Glutamatergic neuron (in vitro differentiated cells): ENCODE data around the gene PCGF1. TPM values are rescaled to one million over a fixed set of nuclear protein-coding genes. Genes with fewer than 3 reads are reported as not detected.

ENCODE experiments used
- DNase-seq: peaks from one replicate; pipeline ENCODE4 v3.0.0; 2022
- H3K27ac Mint-ChIP-seq: one replicate; pipeline ENCODE4 v1.8.0; 2020; ENCODE audit warnings: mild to moderate bottlenecking, mixed read lengths, inconsistent platforms; ENCODE audit not compliant: unreplicated experiment
- H3K27me3 Mint-ChIP-seq: one replicate; pipeline ENCODE4 v1.8.0; 2020; ENCODE audit warnings: mild to moderate bottlenecking, moderate library complexity, mixed read lengths, inconsistent platforms; ENCODE audit not compliant: unreplicated experiment
- H3K36me3 Mint-ChIP-seq: one replicate; pipeline ENCODE4 v1.8.0; 2020; ENCODE audit warnings: mild to moderate bottlenecking, mixed read lengths, inconsistent platforms; ENCODE audit not compliant: unreplicated experiment
- H3K4me1 Mint-ChIP-seq: one replicate; pipeline ENCODE4 v1.8.0; 2020; ENCODE audit warnings: mild to moderate bottlenecking, low read depth, mixed read lengths, inconsistent platforms; ENCODE audit not compliant: unreplicated experiment
- H3K4me3 Mint-ChIP-seq: one replicate; pipeline ENCODE4 v1.8.0; 2020; ENCODE audit warnings: mild to moderate bottlenecking, mixed read lengths, inconsistent platforms; ENCODE audit not compliant: unreplicated experiment
- H3K9me3 Mint-ChIP-seq: one replicate; pipeline ENCODE4 v1.8.0; 2020; ENCODE audit warnings: mild to moderate bottlenecking, moderate library complexity, mixed read lengths, inconsistent platforms; ENCODE audit not compliant: unreplicated experiment
- CTCF ChIP-seq: fragments of 200-600 bp; sonication (generic); IDR thresholded peaks from one replicate; pipeline ENCODE4 v1.5.0; 2021; ENCODE audit not compliant: partially characterized antibody, unreplicated experiment
- total RNA-seq: library from RNA; stranded (reverse); fragmentation: NEBNext Ultra II Directional; extraction: Animal tissue kit (Norgen Biotek cat#: 25700); gene quantifications from one replicate; pipeline ENCODE4 v1.2.1, GENCODE V29; 2021; ENCODE audit not compliant: unreplicated experiment

Gene PCGF1
- total RNA-seq, 1 donor from 2014 or later: 32.3 TPM

GRCh38 chr2:74551530-74551929 lies 44.0 kb upstream of the PCGF1 start:
- Mint-ChIP-seq H3K4me3 (peak overlapping the region; percentile 99), H3K27ac (peak overlapping the region; percentile 23), H3K4me1 (peaks cover 42% of the 10 kb centered on the region), H3K27me3 (peaks cover 37% of the 10 kb centered on the region), H3K9me3 (peaks cover 18% of the 10 kb centered on the region), H3K36me3 (peaks cover 9% of the 10 kb centered on the region)
- TF ChIP-seq CTCF: no peak
- no peak for DNase-seq

- Mint-ChIP-seq H3K27me3 (peaks cover 36% of the 10 kb centered on the region), H3K36me3 (peaks cover 9% of the 10 kb centered on the region), H3K4me1 (peaks cover 42% of the 10 kb centered on the region), H3K4me3 (peak overlapping the region; percentile 80), H3K9me3 (peaks cover 18% of the 10 kb centered on the region), H3K27ac (peak overlapping the region; percentile 50)
- TF ChIP-seq CTCF: no peak
- no peak for DNase-seq
Measured at GRCh38 chr2:74550231-74550630, 42.7 kb upstream of the PCGF1 start.

- Mint-ChIP-seq H3K4me1 (peaks cover 42% of the 10 kb centered on the region), H3K27ac (peak overlapping the region; percentile 67), H3K4me3 (peak overlapping the region; percentile 86), H3K9me3 (peaks cover 20% of the 10 kb centered on the region), H3K36me3 (peaks cover 9% of the 10 kb centered on the region), H3K27me3 (peaks cover 33% of the 10 kb centered on the region)
- no peak for TF ChIP-seq CTCF
- DNase-seq: peak; percentile 50
Measured at GRCh38 chr2:74548900-74549826, 41.7 kb upstream of the PCGF1 start.

- no peak for TF ChIP-seq CTCF
Measured at GRCh38 chr2:74548285-74548899, 40.9 kb upstream of the PCGF1 start.

GRCh38 chr2:74546004-74546403 lies 38.5 kb upstream of the PCGF1 start:
- Mint-ChIP-seq H3K27ac (no peak overlapping the region), H3K4me1 (peaks cover 27% of the 10 kb centered on the region), H3K27me3 (peaks cover 18% of the 10 kb centered on the region), H3K9me3 (peaks cover 12% of the 10 kb centered on the region), H3K36me3 (peaks cover 6% of the 10 kb centered on the region), H3K4me3 (peak overlapping the region; percentile 23)
- no peak for TF ChIP-seq CTCF
- no peak for DNase-seq

More at GRCh38 chr2:74548285-74548899, 40.9 kb upstream of the PCGF1 start:
- H3K27me3 Mint-ChIP-seq: peaks cover 31% of the 10 kb centered on the region
- peak overlapping the region; percentile 88 for H3K4me3 Mint-ChIP-seq
- H3K27ac Mint-ChIP-seq: peak overlapping the region; percentile 92
- peaks cover 9% of the 10 kb centered on the region for H3K36me3 Mint-ChIP-seq
- no peak for DNase-seq
- H3K4me1 Mint-ChIP-seq: peaks cover 42% of the 10 kb centered on the region
- H3K9me3 Mint-ChIP-seq: peaks cover 17% of the 10 kb centered on the region
